Astrocyte (in vitro differentiated cells and primary cell): ENCODE results near the gene CEP41.

Source experiments
- CTCF ChIP-seq: IDR thresholded peaks from 2 replicates; pipeline ENCODE4 v1.5.1; 2011; ENCODE audit warnings: low read depth, mild to moderate bottlenecking, inconsistent platforms, low read length, moderate library complexity; ENCODE audit not compliant: insufficient read depth
- EZH2 ChIP-seq: IDR thresholded peaks from 2 replicates; pipeline ENCODE4 v1.6.1; 2012; ENCODE audit warnings: mild to moderate bottlenecking, low read length, inconsistent platforms; ENCODE audit not compliant: insufficient read depth

GRCh38 chr7:130452951-130453350, 12.1 kb upstream of the CEP41 start:
- TF ChIP-seq CTCF (no peak), EZH2 (no peak)
